ENCODE data around the gene BCOR. TPM values are rescaled to one million over a fixed set of nuclear protein-coding genes. Genes with fewer than 3 reads are reported as not detected.
A peak's percentile ranks its signal among the peaks of the same experiment; 100 is the strongest.

Gene BCOR
- total RNA-seq, 2 experiments from 2014 or later = 43.9 to 58.0 TPM

- Mint-ChIP-seq H3K4me3 (no peak overlapping the region), H3K9me3 (ENCODE audit: low read depth) (no peaks in the 10 kb centered on the region), H3K36me3 (peaks cover 49% of the 10 kb centered on the region), H3K4me1 (peaks cover 67% of the 10 kb centered on the region), H3K27ac (no peak overlapping the region), H3K27me3 (no peaks in the 10 kb centered on the region)
- ATAC-seq = no peak
- no peak for DNase-seq
- CTCF ChIA-PET = interaction anchor here (0.6 to 1.6 kb wide), 2 partner anchors 9 to 101 kb away, joined by 3 read pairs; no protein-coding TSS in a partner anchor
Observed at GRCh38 chrX:40066700-40067099, 31.1 kb downstream of the BCOR start.

GRCh38 chrX:40065296-40066046 is 32.3 kb downstream of the BCOR start:
- Mint-ChIP-seq H3K27ac (peak overlapping the region; percentile 87), H3K4me3 (no peak overlapping the region), H3K27me3 (no peaks in the 10 kb centered on the region), H3K4me1 (peaks cover 69% of the 10 kb centered on the region), H3K36me3 (peaks cover 46% of the 10 kb centered on the region), H3K9me3 (ENCODE audit: low read depth) (no peaks in the 10 kb centered on the region)
- DNase-seq = peak; percentile 56
- ATAC-seq = peak; percentile 70
- CTCF ChIA-PET = interaction anchor here (1.2 to 1.3 kb wide), 2 partner anchors 52 to 55 kb away, joined by 3 to 4 read pairs; no protein-coding TSS in a partner anchor

- CTCF ChIA-PET = no interaction called here
- no peaks in the 10 kb centered on the region for H3K9me3 Mint-ChIP-seq (ENCODE audit: low read depth)
- DNase-seq (no peak), ATAC-seq (no peak)
- peaks cover 39% of the 10 kb centered on the region for H3K36me3 Mint-ChIP-seq
- H3K27me3 Mint-ChIP-seq = no peaks in the 10 kb centered on the region
- H3K4me1 Mint-ChIP-seq = peaks cover 65% of the 10 kb centered on the region
- no peak overlapping the region for H3K27ac Mint-ChIP-seq
- no peak overlapping the region for H3K4me3 Mint-ChIP-seq
Observed at GRCh38 chrX:40064055-40064597, 33.6 kb downstream of the BCOR start.

GRCh38 chrX:40063555-40063954 is 34.2 kb downstream of the BCOR start:
- Mint-ChIP-seq H3K4me3 (no peak overlapping the region), H3K36me3 (peaks cover 39% of the 10 kb centered on the region), H3K4me1 (peaks cover 60% of the 10 kb centered on the region), H3K27me3 (no peaks in the 10 kb centered on the region), H3K9me3 (ENCODE audit: low read depth) (no peaks in the 10 kb centered on the region), H3K27ac (peak overlapping the region; percentile 19)
- CTCF ChIA-PET = no interaction called here
- ATAC-seq (no peak), DNase-seq (no peak)

GRCh38 chrX:40062525-40063155 is 35.1 kb downstream of the BCOR start:
- H3K4me1 Mint-ChIP-seq = peaks cover 51% of the 10 kb centered on the region
- H3K27ac Mint-ChIP-seq = no peak overlapping the region
- no peak overlapping the region for H3K4me3 Mint-ChIP-seq
- H3K27me3 Mint-ChIP-seq = no peaks in the 10 kb centered on the region
- CTCF ChIA-PET = no interaction called here
- ATAC-seq (no peak), DNase-seq (no peak)
- H3K9me3 Mint-ChIP-seq (ENCODE audit: low read depth) = no peaks in the 10 kb centered on the region
- peaks cover 38% of the 10 kb centered on the region for H3K36me3 Mint-ChIP-seq

GRCh38 chrX:40061871-40062524 is 35.8 kb downstream of the BCOR start:
- Mint-ChIP-seq H3K9me3 (ENCODE audit: low read depth) (no peaks in the 10 kb centered on the region), H3K4me1 (peaks cover 47% of the 10 kb centered on the region), H3K36me3 (peaks cover 39% of the 10 kb centered on the region), H3K4me3 (no peak overlapping the region), H3K27me3 (no peaks in the 10 kb centered on the region), H3K27ac (peak overlapping the region; percentile 73)
- CTCF ChIA-PET = interaction anchor here (0.6 kb wide), 1 partner anchor 107 kb away, joined by 3 read pairs; no protein-coding TSS in a partner anchor
- ATAC-seq = no peak
- DNase-seq = no peak

DNA sequence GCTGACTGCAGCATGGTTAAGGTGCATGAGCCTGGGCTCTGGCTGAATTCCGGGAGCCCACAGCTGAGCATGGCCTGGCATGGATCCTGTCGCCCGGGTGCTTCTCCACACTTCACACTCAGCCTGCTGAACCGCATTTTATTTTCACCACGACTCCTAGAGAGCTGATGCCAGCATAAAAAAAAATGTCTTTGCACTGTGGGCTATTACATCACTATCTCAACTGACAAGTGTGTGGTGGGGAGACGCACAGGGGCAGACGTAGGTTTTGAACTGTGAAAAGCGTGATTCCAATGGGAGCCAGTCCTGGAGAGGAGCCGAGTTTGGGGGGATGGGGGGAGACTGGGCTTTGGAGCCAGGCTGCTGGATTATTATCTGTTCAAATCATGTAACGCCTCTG is 36.8 kb downstream of the BCOR start:
- CTCF ChIA-PET = interaction anchor here (1.3 kb wide), 1 partner anchor 47 kb away, joined by 4 read pairs; no protein-coding TSS in a partner anchor
- H3K27ac Mint-ChIP-seq = peak overlapping the region; percentile 32
- ATAC-seq (no peak), DNase-seq (no peak)
- H3K9me3 Mint-ChIP-seq (ENCODE audit: low read depth) = no peaks in the 10 kb centered on the region
- H3K4me3 Mint-ChIP-seq = no peak overlapping the region
- H3K36me3 Mint-ChIP-seq = peaks cover 45% of the 10 kb centered on the region
- peaks cover 39% of the 10 kb centered on the region for H3K4me1 Mint-ChIP-seq
- H3K27me3 Mint-ChIP-seq = no peaks in the 10 kb centered on the region

GRCh38 chrX:40060356-40060845 is 37.4 kb downstream of the BCOR start:
- no peaks in the 10 kb centered on the region for H3K27me3 Mint-ChIP-seq
- DNase-seq = no peak
- no peak for ATAC-seq
- no peaks in the 10 kb centered on the region for H3K9me3 Mint-ChIP-seq (ENCODE audit: low read depth)
- H3K4me1 Mint-ChIP-seq = peaks cover 33% of the 10 kb centered on the region
- CTCF ChIA-PET = interaction anchor here (1.3 kb wide), 1 partner anchor 47 kb away, joined by 4 read pairs; no protein-coding TSS in a partner anchor
- H3K27ac Mint-ChIP-seq = no peak overlapping the region
- H3K4me3 Mint-ChIP-seq = no peak overlapping the region
- H3K36me3 Mint-ChIP-seq = peaks cover 47% of the 10 kb centered on the region

DNA sequence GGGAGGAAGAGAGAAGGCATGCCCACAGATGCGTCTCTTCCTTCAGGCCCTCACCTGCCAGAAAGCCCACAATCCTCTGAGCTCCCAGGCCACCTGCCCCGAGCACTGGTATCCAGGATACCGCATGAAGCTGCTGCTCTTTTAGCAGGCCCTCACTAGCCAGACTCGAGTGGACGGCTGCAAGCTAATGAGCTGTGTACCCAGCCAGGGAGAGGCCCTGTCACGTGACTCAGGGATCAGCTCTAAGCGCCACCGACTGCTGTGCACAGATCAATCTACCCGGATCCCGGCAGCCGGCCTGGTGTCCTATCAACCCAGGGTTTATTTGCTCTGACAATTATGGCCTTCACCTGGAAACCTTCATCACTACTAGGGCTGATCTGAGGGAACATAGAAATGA is 39.0 kb downstream of the BCOR start:
- peaks cover 4% of the 10 kb centered on the region for H3K9me3 Mint-ChIP-seq (ENCODE audit: low read depth)
- H3K4me1 Mint-ChIP-seq = peaks cover 22% of the 10 kb centered on the region
- peaks cover 58% of the 10 kb centered on the region for H3K36me3 Mint-ChIP-seq
- H3K27ac Mint-ChIP-seq = no peak overlapping the region
- no peaks in the 10 kb centered on the region for H3K27me3 Mint-ChIP-seq
- DNase-seq (no peak), ATAC-seq (no peak)
- no peak overlapping the region for H3K4me3 Mint-ChIP-seq
- CTCF ChIA-PET = no interaction called here

DNA sequence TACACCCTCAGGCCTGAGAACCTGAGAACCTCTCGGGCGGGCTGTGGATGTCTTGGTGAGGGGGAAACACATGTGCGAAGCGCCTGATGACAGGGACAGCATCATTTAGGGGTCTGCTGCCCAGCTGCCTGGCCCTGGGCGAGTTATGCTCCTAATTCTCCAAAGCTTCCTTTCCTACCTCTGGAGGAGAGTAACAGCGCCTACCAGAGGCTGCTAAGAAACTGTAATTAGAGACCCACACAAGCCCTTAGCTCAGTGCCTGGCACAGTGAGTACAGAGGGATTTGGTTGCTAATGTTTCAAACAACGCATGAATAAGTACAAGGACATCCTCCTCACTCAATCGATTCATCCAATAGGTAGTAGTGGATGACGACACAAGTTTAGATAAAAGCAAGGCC is 40.4 kb downstream of the BCOR start:
- no peak overlapping the region for H3K27ac Mint-ChIP-seq
- ATAC-seq = no peak
- H3K4me3 Mint-ChIP-seq = no peak overlapping the region
- H3K36me3 Mint-ChIP-seq = peaks cover 62% of the 10 kb centered on the region
- DNase-seq = no peak
- no peaks in the 10 kb centered on the region for H3K27me3 Mint-ChIP-seq
- H3K9me3 Mint-ChIP-seq (ENCODE audit: low read depth) = peaks cover 4% of the 10 kb centered on the region
- peaks cover 14% of the 10 kb centered on the region for H3K4me1 Mint-ChIP-seq
- CTCF ChIA-PET = interaction anchor here (1.3 kb wide), 1 partner anchor 241 kb away, joined by 5 read pairs; no protein-coding TSS in a partner anchor

DNA sequence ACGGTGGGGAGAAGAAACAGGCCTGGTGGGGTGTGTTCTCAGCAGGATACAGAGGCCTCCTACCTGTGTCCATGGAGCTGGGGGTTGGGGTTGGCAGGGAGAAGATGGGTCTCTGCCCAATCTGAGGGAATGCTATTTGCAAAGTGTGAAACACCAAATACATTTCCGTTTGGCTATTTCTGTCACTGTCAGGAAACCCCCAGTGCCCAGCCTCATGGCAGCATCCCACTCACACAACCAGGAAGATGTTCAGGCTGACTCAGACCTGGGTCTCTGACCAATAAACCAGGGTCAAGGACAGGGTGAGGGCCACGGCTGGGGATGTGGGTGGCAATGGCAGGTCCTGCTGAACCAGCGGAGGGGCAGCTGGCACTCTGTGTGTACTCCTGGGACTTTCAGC is 41.3 kb downstream of the BCOR start:
- peaks cover 7% of the 10 kb centered on the region for H3K4me1 Mint-ChIP-seq
- no peak overlapping the region for H3K27ac Mint-ChIP-seq
- no peaks in the 10 kb centered on the region for H3K27me3 Mint-ChIP-seq
- CTCF ChIA-PET = no interaction called here
- no peak for ATAC-seq
- DNase-seq = no peak
- no peak overlapping the region for H3K4me3 Mint-ChIP-seq
- H3K36me3 Mint-ChIP-seq = peaks cover 69% of the 10 kb centered on the region
- H3K9me3 Mint-ChIP-seq (ENCODE audit: low read depth) = peaks cover 6% of the 10 kb centered on the region

GRCh38 chrX:40055495-40055894 is 42.3 kb downstream of the BCOR start:
- Mint-ChIP-seq H3K27me3 (no peaks in the 10 kb centered on the region), H3K4me1 (peaks cover 5% of the 10 kb centered on the region), H3K27ac (no peak overlapping the region), H3K36me3 (peaks cover 73% of the 10 kb centered on the region), H3K9me3 (ENCODE audit: low read depth) (peaks cover 10% of the 10 kb centered on the region), H3K4me3 (no peak overlapping the region)
- CTCF ChIA-PET = no interaction called here
- DNase-seq (no peak), ATAC-seq (no peak)

- Mint-ChIP-seq H3K9me3 (ENCODE audit: low read depth) (peaks cover 11% of the 10 kb centered on the region), H3K27ac (no peak overlapping the region), H3K36me3 (peaks cover 77% of the 10 kb centered on the region), H3K4me1 (peaks cover 5% of the 10 kb centered on the region), H3K27me3 (no peaks in the 10 kb centered on the region), H3K4me3 (no peak overlapping the region)
- DNase-seq (no peak), ATAC-seq (no peak)
- CTCF ChIA-PET = interaction anchor here (0.6 kb wide), 1 partner anchor 40 kb away, joined by 4 read pairs; no protein-coding TSS in a partner anchor
Observed at GRCh38 chrX:40054793-40055192, 43.0 kb downstream of the BCOR start.
